Measurements from ENCODE around the gene TMEM259.

The TMEM259 gene

DNA sequence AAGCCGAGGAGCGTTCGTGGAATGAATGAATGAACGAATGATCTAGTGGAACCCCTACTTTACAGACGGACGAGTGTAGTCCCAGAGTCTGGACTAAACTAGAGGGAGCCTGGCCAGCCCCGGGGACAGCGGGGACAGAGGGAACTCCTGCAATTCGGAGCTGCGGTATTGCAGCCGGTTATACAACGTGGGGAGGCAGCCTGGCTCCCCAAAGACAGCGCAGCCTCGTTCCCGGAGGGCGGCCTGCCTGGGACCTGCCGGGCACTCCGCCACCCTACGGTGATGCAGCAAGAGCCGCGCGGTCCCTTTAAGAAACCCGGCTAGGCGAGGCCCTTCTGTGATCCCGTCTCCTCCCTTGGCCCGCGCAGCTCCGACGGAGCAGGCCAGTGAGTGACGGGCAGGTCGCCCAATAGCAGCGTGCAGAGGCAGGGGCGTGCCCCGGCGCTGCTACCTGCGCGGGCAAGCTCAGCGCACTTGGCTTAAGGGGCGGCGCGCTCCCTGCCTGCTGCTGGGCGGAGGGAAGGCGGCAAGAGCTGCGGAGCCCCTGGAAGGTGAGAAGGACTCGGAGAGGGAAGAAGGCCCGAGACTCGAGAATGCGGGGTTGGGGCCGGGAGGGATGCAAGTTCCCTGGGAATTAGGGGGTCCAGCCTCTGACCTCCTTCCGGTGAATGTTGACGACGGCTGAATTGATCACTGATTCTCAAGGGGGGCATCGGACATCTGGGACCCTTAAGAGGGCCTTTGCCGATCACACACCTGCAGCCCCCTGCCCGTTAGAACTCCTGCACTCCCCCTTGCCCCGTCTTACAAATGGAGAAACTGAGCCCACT lies 18.9 kb upstream of the TMEM259 start, which contains the start of gene ABCA7:
TSS of gene ABCA7 (plus strand) at position 462 of the 830 bp plus-strand sequence. CDS start 1,255 bp downstream, outside the sequence.
- H3K4me1 ChIP-seq (ENCODE audit: control insufficient read depth in 2 of 2, insufficient read depth in 1 of 2, low read depth in 1 of 2, low read length in 2 of 2) = peaks cover 7 to 13% of the 10 kb centered on the region in 2 donors
- H3K4me3 ChIP-seq (ENCODE audit: low read length in 2 of 2) = peak within 1 kb of the TSS; percentile 57 to 71
- H4K8ac ChIP-seq (ENCODE audit: low read depth, low read length) = no peak within 1 kb of the TSS
- no peaks in the 10 kb centered on the region for H3K9me3 ChIP-seq (replicated peaks in 1 of 2; ENCODE audit: control insufficient read depth in 2 of 2, insufficient read depth in 1 of 2, low read depth in 1 of 2, low read length in 2 of 2)
- no CpG with 5 or more reads among the region's 56 CpGs for WGBS, 2 donors (ENCODE audit: extremely low coverage in 2 of 2, insufficient read length in 2 of 2, insufficient replicate concordance in 1 of 2)
- no peak within 1 kb of the TSS for H3K4ac ChIP-seq (ENCODE audit: low read length)
- H2BK5ac ChIP-seq (ENCODE audit: low read length) = peak within 1 kb of the TSS; percentile 2
- peak within 1 kb of the TSS; percentile 89 for H3K23ac ChIP-seq (ENCODE audit: low read depth, low read length, poor library complexity)
- H3K36me3 ChIP-seq (replicated peaks in 1 of 2; ENCODE audit: control insufficient read depth in 2 of 2, insufficient read depth in 2 of 2, low read length in 2 of 2) = peaks cover 20 to 35% of the 10 kb centered on the region in 2 donors
- peak within 1 kb of the TSS; percentile 63 for H2AK5ac ChIP-seq (ENCODE audit: low read depth, low read length)
- H4K91ac ChIP-seq (ENCODE audit: low read depth, low read length, poor library complexity) = no peak within 1 kb of the TSS
- peak; percentile 96 for DNase-seq (ENCODE audit: low spot score)
- no peak within 1 kb of the TSS for H3K14ac ChIP-seq (ENCODE audit: low read length)
- no peak within 1 kb of the TSS for H2BK15ac ChIP-seq (ENCODE audit: low read length)
- peaks cover 4% of the 10 kb centered on the region for H3K79me1 ChIP-seq (ENCODE audit: low read depth, low read length)
- H3K9ac ChIP-seq (ENCODE audit: low read depth, low read length, poor library complexity) = peak within 1 kb of the TSS; percentile 81
- peak within 1 kb of the TSS; percentile 82 for H3K4me2 ChIP-seq (ENCODE audit: insufficient read depth, low read length, poor library complexity, severe bottlenecking)
- no peak within 1 kb of the TSS for H2BK12ac ChIP-seq (ENCODE audit: low read length)
- peak within 1 kb of the TSS; percentile 81 for H2BK120ac ChIP-seq (ENCODE audit: low read depth, low read length)
- peak within 1 kb of the TSS; percentile 94 for H3K18ac ChIP-seq (ENCODE audit: low read length)
- H3K27me3 ChIP-seq (ENCODE audit: control insufficient read depth in 3 of 3, insufficient read depth in 3 of 3, low read depth in 1 of 3, low read length in 3 of 3) = no peaks in the 10 kb centered on the region
- peak within 1 kb of the TSS; percentile 54 for H3K27ac ChIP-seq (replicated peaks; ENCODE audit: low read length)
- peak within 1 kb of the TSS; percentile 90 for H2AFZ ChIP-seq (ENCODE audit: low read length)

DNA sequence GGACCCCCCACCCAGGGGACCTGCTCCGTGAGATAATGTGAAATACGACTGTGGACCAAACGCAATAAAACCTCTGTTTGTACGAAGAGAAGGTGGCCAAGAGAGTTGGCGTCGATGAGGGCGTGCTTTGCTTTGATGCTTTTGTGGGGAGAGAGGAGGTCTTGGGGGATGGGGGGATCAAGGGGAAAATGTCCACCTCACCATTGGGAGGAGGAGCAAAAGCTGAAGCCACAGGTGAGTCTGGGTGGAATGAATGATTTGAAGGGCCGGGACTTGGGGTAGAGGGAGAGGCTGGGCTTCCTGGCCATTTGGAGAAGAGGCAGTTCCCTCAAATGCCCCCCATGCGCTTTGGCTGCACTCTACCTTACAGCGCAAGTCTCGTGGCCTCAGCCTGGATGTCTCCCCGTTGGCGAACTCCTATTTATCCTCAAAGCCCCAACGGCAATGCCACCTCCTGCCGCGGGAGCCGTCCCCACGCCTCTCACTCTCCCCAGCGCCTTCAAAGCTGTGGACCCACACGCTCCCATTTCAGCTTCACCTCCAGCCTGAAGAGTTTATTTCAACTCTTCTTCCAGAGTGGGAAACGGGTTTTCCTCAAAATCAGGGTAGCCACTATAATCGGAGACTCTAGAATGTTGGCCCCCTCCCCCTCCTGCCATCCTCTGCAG lies 18.2 kb upstream of the TMEM259 start:
- H3K23ac ChIP-seq (ENCODE audit: low read depth, low read length, poor library complexity) = peak overlapping the region; percentile 89
- no peak overlapping the region for H3K4ac ChIP-seq (ENCODE audit: low read length)
- H2BK15ac ChIP-seq (ENCODE audit: low read length) = no peak overlapping the region
- peak overlapping the region; percentile 82 for H3K4me2 ChIP-seq (ENCODE audit: insufficient read depth, low read length, poor library complexity, severe bottlenecking)
- H3K36me3 ChIP-seq (replicated peaks in 1 of 2; ENCODE audit: control insufficient read depth in 2 of 2, insufficient read depth in 2 of 2, low read length in 2 of 2) = peaks cover 20 to 35% of the 10 kb centered on the region in 2 donors
- H3K9me3 ChIP-seq (replicated peaks in 1 of 2; ENCODE audit: control insufficient read depth in 2 of 2, insufficient read depth in 1 of 2, low read depth in 1 of 2, low read length in 2 of 2) = no peaks in the 10 kb centered on the region
- peak overlapping the region; percentile 2 for H2BK5ac ChIP-seq (ENCODE audit: low read length)
- no peak overlapping the region for H2AFZ ChIP-seq (ENCODE audit: low read length)
- no peaks in the 10 kb centered on the region for H3K27me3 ChIP-seq (ENCODE audit: control insufficient read depth in 3 of 3, insufficient read depth in 3 of 3, low read depth in 1 of 3, low read length in 3 of 3)
- no peak overlapping the region for H3K14ac ChIP-seq (ENCODE audit: low read length)
- no peak overlapping the region for H3K9ac ChIP-seq (ENCODE audit: low read depth, low read length, poor library complexity)
- H4K8ac ChIP-seq (ENCODE audit: low read depth, low read length) = no peak overlapping the region
- H3K27ac ChIP-seq (replicated peaks; ENCODE audit: low read length) = peak overlapping the region; percentile 54
- no peak overlapping the region for H3K4me3 ChIP-seq (ENCODE audit: low read length in 2 of 2)
- H2BK12ac ChIP-seq (ENCODE audit: low read length) = no peak overlapping the region
- no CpG with 5 or more reads among the region's 22 CpGs for WGBS, 2 donors (ENCODE audit: extremely low coverage in 2 of 2, insufficient read length in 2 of 2, insufficient replicate concordance in 1 of 2)
- DNase-seq (ENCODE audit: low spot score) = no peak
- no peak overlapping the region for H3K18ac ChIP-seq (ENCODE audit: low read length)
- peak overlapping the region; percentile 81 for H2BK120ac ChIP-seq (ENCODE audit: low read depth, low read length)
- H3K79me1 ChIP-seq (ENCODE audit: low read depth, low read length) = peaks cover 4% of the 10 kb centered on the region
- H2AK5ac ChIP-seq (ENCODE audit: low read depth, low read length) = peak overlapping the region; percentile 63
- no peak overlapping the region for H4K91ac ChIP-seq (ENCODE audit: low read depth, low read length, poor library complexity)
- H3K4me1 ChIP-seq (ENCODE audit: control insufficient read depth in 2 of 2, insufficient read depth in 1 of 2, low read depth in 1 of 2, low read length in 2 of 2) = peaks cover 7 to 13% of the 10 kb centered on the region in 2 donors

DNA sequence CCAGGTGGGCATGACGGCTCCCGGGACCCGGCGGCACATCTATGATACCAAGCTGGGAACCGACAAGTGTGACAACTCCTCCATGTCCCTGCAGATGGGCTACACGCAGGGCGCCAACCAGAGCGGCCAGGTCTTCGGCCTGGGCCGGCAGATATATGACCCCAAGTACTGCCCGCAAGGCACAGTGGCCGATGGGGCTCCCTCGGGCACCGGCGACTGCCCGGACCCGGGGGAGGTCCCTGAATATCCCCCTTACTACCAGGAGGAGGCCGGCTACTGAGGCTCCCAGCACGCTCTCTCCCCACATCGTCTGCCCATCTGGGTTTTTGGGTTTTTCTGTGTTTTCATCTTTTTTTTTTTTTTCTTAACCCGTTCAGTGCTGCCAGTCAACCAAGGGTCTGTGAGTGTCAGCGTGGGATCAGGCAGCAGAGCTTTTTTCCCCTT lies 16.7 kb upstream of the TMEM259 start:
- H3K4ac ChIP-seq (ENCODE audit: low read length) = no peak overlapping the region
- no CpG with 5 or more reads among the region's 22 CpGs for WGBS, 2 donors (ENCODE audit: extremely low coverage in 2 of 2, insufficient read length in 2 of 2, insufficient replicate concordance in 1 of 2)
- H3K9me3 ChIP-seq (replicated peaks in 1 of 2; ENCODE audit: control insufficient read depth in 2 of 2, insufficient read depth in 1 of 2, low read depth in 1 of 2, low read length in 2 of 2) = no peaks in the 10 kb centered on the region

More for the DNA sequence above, 16.7 kb upstream of the TMEM259 start:
- H3K4me3 ChIP-seq (ENCODE audit: low read length in 2 of 2) = no peak overlapping the region
- H2BK5ac ChIP-seq (ENCODE audit: low read length) = no peak overlapping the region
- no peak overlapping the region for H2AK5ac ChIP-seq (ENCODE audit: low read depth, low read length)
- peaks cover 7 to 13% of the 10 kb centered on the region in 2 donors for H3K4me1 ChIP-seq (ENCODE audit: control insufficient read depth in 2 of 2, insufficient read depth in 1 of 2, low read depth in 1 of 2, low read length in 2 of 2)
- no peak for DNase-seq (ENCODE audit: low spot score)
- no peak overlapping the region for H2AFZ ChIP-seq (ENCODE audit: low read length)
- H3K27ac ChIP-seq (replicated peaks; ENCODE audit: low read length) = no peak overlapping the region
- H3K23ac ChIP-seq (ENCODE audit: low read depth, low read length, poor library complexity) = no peak overlapping the region
- H3K36me3 ChIP-seq (replicated peaks in 1 of 2; ENCODE audit: control insufficient read depth in 2 of 2, insufficient read depth in 2 of 2, low read length in 2 of 2) = peaks cover 27 to 43% of the 10 kb centered on the region in 2 donors
- H3K27me3 ChIP-seq (ENCODE audit: control insufficient read depth in 3 of 3, insufficient read depth in 3 of 3, low read depth in 1 of 3, low read length in 3 of 3) = no peaks in the 10 kb centered on the region
- peaks cover 6% of the 10 kb centered on the region for H3K79me1 ChIP-seq (ENCODE audit: low read depth, low read length)
- no peak overlapping the region for H2BK120ac ChIP-seq (ENCODE audit: low read depth, low read length)
- no peak overlapping the region for H3K14ac ChIP-seq (ENCODE audit: low read length)
- no peak overlapping the region for H3K18ac ChIP-seq (ENCODE audit: low read length)
- H4K8ac ChIP-seq (ENCODE audit: low read depth, low read length) = no peak overlapping the region
- no peak overlapping the region for H3K4me2 ChIP-seq (ENCODE audit: insufficient read depth, low read length, poor library complexity, severe bottlenecking)
- no peak overlapping the region for H4K91ac ChIP-seq (ENCODE audit: low read depth, low read length, poor library complexity)
- H3K9ac ChIP-seq (ENCODE audit: low read depth, low read length, poor library complexity) = no peak overlapping the region
- H2BK12ac ChIP-seq (ENCODE audit: low read length) = no peak overlapping the region
- no peak overlapping the region for H2BK15ac ChIP-seq (ENCODE audit: low read length)
